Osteoblast (primary cell): ENCODE measurements around the gene BAIAP2. TPM values are rescaled to one million over a fixed set of nuclear protein-coding genes. Genes with fewer than 3 reads are reported as not detected.

Source experiments
- DNase-seq: peaks from one replicate; pipeline ENCODE4 v3.0.0; 2011; ENCODE audit warnings: low spot score, mixed read lengths; ENCODE audit not compliant: insufficient read length; ENCODE audit errors: missing footprints
- H2AFZ ChIP-seq: 2 replicates; pipeline ENCODE4 v1.6.0; 2011; ENCODE audit warnings: mild to moderate bottlenecking, low read length
- H3K27ac ChIP-seq: 2 replicates; pipeline ENCODE4 v1.5.1; 2011; ENCODE audit warnings: mild to moderate bottlenecking, low read depth, low read length, moderate library complexity
- H3K27me3 ChIP-seq: 2 replicates; pipeline ENCODE4 v1.6.0; 2012; ENCODE audit warnings: mild to moderate bottlenecking, control low read depth, inconsistent platforms, low read length, moderate library complexity; ENCODE audit not compliant: insufficient read depth
- H3K36me3 ChIP-seq: 2 replicates; pipeline ENCODE4 v1.5.1; 2011; ENCODE audit warnings: mild to moderate bottlenecking, low read length, control low read depth, moderate library complexity; ENCODE audit not compliant: insufficient read depth
- H3K4me1 ChIP-seq: 2 replicates; pipeline ENCODE4 v1.5.1; 2011; ENCODE audit warnings: mild to moderate bottlenecking, low read length, control low read depth, moderate library complexity; ENCODE audit not compliant: insufficient read depth
- H3K4me2 ChIP-seq: 2 replicates; pipeline ENCODE4 v1.6.0; 2011; ENCODE audit warnings: mild to moderate bottlenecking, low read length; ENCODE audit not compliant: insufficient read depth
- H3K4me3 ChIP-seq: fragments of 200-600 bp; sonication (generic); 3 replicates; pipeline ENCODE4 v1.5.1; 2012; ENCODE audit warnings: mild to moderate bottlenecking, low read length, inconsistent platforms; ENCODE audit not compliant: insufficient read depth
- H3K79me2 ChIP-seq: 2 replicates; pipeline ENCODE4 v1.6.0; 2012; ENCODE audit warnings: mild to moderate bottlenecking, low read length, control low read depth, inconsistent platforms; ENCODE audit not compliant: insufficient read depth
- H3K9me3 ChIP-seq: 2 replicates; pipeline ENCODE4 v1.5.1; 2011; ENCODE audit warnings: low read depth, low read length, control low read depth
- H4K20me1 ChIP-seq: 2 replicates; pipeline ENCODE4 v1.6.0; 2012; ENCODE audit warnings: mild to moderate bottlenecking, low read length, control low read depth; ENCODE audit not compliant: insufficient read depth
- CTCF ChIP-seq: IDR thresholded peaks from 2 replicates; pipeline ENCODE4 v1.5.1; 2011; ENCODE audit warnings: mild to moderate bottlenecking, low read depth, low read length, moderate library complexity; ENCODE audit errors: extremely low read depth
- total RNA-seq: library from RNA; depleted of rRNA; stranded (reverse); fragments of >200 nt; gene quantifications from 2 replicates; pipeline ENCODE4 v1.2.3, GENCODE V29; 2012

Gene BAIAP2
- total RNA-seq, 1 donor: 15.6 TPM

GRCh38 chr17:81031566-81032550 lies 3.1 kb upstream of the BAIAP2 start:
- TF ChIP-seq CTCF: no peak
- peaks cover 10% of the 10 kb centered on the region for H3K4me1 ChIP-seq
- DNase-seq: peak; percentile 79
- no peak overlapping the region for H3K4me2 ChIP-seq
- H3K27ac ChIP-seq: no peak overlapping the region
- peaks cover 10% of the 10 kb centered on the region for H3K36me3 ChIP-seq
- no peak overlapping the region for H3K4me3 ChIP-seq
- H3K9me3 ChIP-seq: no peaks in the 10 kb centered on the region
- H3K27me3 ChIP-seq: peaks cover 16% of the 10 kb centered on the region
- H4K20me1 ChIP-seq: peaks cover 21% of the 10 kb centered on the region
- peaks cover 16% of the 10 kb centered on the region for H3K79me2 ChIP-seq
- no peak overlapping the region for H2AFZ ChIP-seq

- peaks cover 31% of the 10 kb centered on the region for H4K20me1 ChIP-seq
- no peak for TF ChIP-seq CTCF
- no peak overlapping the region for H2AFZ ChIP-seq
- no peak overlapping the region for H3K27ac ChIP-seq
- peak overlapping the region; percentile 92 for H3K4me2 ChIP-seq
- H3K36me3 ChIP-seq: peaks cover 10% of the 10 kb centered on the region
- DNase-seq: peak; percentile 70
- peaks cover 6% of the 10 kb centered on the region for H3K27me3 ChIP-seq
- H3K4me1 ChIP-seq: peaks cover 19% of the 10 kb centered on the region
- H3K79me2 ChIP-seq: peaks cover 26% of the 10 kb centered on the region
- no peak overlapping the region for H3K4me3 ChIP-seq
- no peaks in the 10 kb centered on the region for H3K9me3 ChIP-seq
These were observed 2.1 kb upstream of the BAIAP2 start for GRCh38 chr17:81032641-81033480.

GRCh38 chr17:81033535-81034167 lies 1.3 kb upstream of the BAIAP2 start:
- Histone ChIP-seq H4K20me1 (peaks cover 39% of the 10 kb centered on the region), H3K9me3 (no peaks in the 10 kb centered on the region), H3K36me3 (peaks cover 10% of the 10 kb centered on the region), H3K27me3 (no peaks in the 10 kb centered on the region), H3K79me2 (peaks cover 34% of the 10 kb centered on the region), H3K4me1 (peaks cover 20% of the 10 kb centered on the region), H3K27ac (no peak overlapping the region), H3K4me2 (peak overlapping the region; percentile 92), H2AFZ (peak overlapping the region; percentile 78), H3K4me3 (peak overlapping the region; percentile 84)
- TF ChIP-seq CTCF: no peak
- peak; percentile 88 for DNase-seq
